ENCODE measurements around the gene CFAP54.

- TF ChIP-seq CTCF (IDR thresholded peaks at IDR 0.05) (no peak), EP300 (IDR thresholded peaks at IDR 0.05) (no peak), POLR2AphosphoS5 (IDR thresholded peaks at IDR 0.05) (no peak)
Measured at GRCh38 chr12:96471368-96472050, 17.9 kb upstream of the CFAP54 start.

Data from suprapubic skin (tissue), 4 donors.